H1 (cell line): ENCODE measurements around the gene SLC44A1. TPM values are rescaled to one million over a fixed set of nuclear protein-coding genes. Genes with fewer than 3 reads are reported as not detected.

Source experiments
- CTCF ChIA-PET: fragments of 300-600 bp; sonication (Branson Sonifier 250); formaldehyde crosslinking; loops from one replicate; lab custom pipeline; 2021; ENCODE audit not compliant: partially characterized antibody; lab: Charles Lee
- POLR2A ChIA-PET: fragments of 300-600 bp; sonication (Branson Sonifier 250); formaldehyde crosslinking; loops from one replicate; lab custom pipeline; 2021; ENCODE audit warnings: inconsistent platforms; ENCODE audit not compliant: partially characterized antibody; lab: Charles Lee
- DNase-seq, 2 experiments: peaks; one replicate each; pipeline versions ENCODE4 v3.0.0 to v3.0.0-alpha.2; 2010 to 2022; ENCODE audit warnings: low spot score in 2 of 2, low read depth in 1 of 2, mixed read lengths in 1 of 2
- FAIRE-seq: peaks from 2 replicates; lab custom pipeline; 2011; peaks lifted over from hg19 to GRCh38; lab: Jason Lieb, UNC
- H2AFZ ChIP-seq: 2 replicates; pipeline ENCODE4 v1.8.1; 2012; ENCODE audit warnings: low read length, inconsistent platforms
- H2AK5ac ChIP-seq: 2 replicates; pipeline ENCODE4 v1.6.1; 2013; ENCODE audit warnings: low read depth, low read length
- H2BK120ac ChIP-seq: replicated peaks from 2 replicates; pipeline ENCODE3; 2013; ENCODE audit warnings: low read depth, low read length, inconsistent platforms
- H2BK12ac ChIP-seq: 2 replicates; pipeline ENCODE4 v1.6.1; 2013; ENCODE audit warnings: low read depth, low read length
- H2BK15ac ChIP-seq: 2 replicates; pipeline ENCODE4 v1.6.1; 2013; ENCODE audit warnings: low read length
- H2BK20ac ChIP-seq: 2 replicates; pipeline ENCODE4 v1.6.1; 2013; ENCODE audit warnings: low read length
- H2BK5ac ChIP-seq: 2 replicates; pipeline ENCODE4 v1.6.1; 2013; ENCODE audit warnings: low read depth, low read length
- H3K14ac ChIP-seq: 2 replicates; pipeline ENCODE4 v1.6.1; 2013; ENCODE audit warnings: inconsistent platforms; ENCODE audit not compliant: insufficient read length
- H3K18ac ChIP-seq: 2 replicates; pipeline ENCODE4 v1.6.1; 2013; ENCODE audit warnings: low read length; ENCODE audit errors: extremely low read depth
- H3K23ac ChIP-seq: 2 replicates; pipeline ENCODE4 v1.6.1; 2013; ENCODE audit warnings: inconsistent platforms; ENCODE audit not compliant: insufficient read length
- H3K23me2 ChIP-seq: 2 replicates; pipeline ENCODE4 v1.6.1; 2013; ENCODE audit warnings: low read depth, low read length
- H3K27ac ChIP-seq: 2 replicates; pipeline ENCODE4 v1.6.1; 2011; ENCODE audit warnings: low read depth, low read length, inconsistent platforms
- H3K27me3 ChIP-seq, 4 experiments: replicated peaks in 1 of 4; 1 replicate in 1 of 4; 2 replicates in 3 of 4; pipeline versions ENCODE4 v1.6.1 to v1.8.1; 2011 to 2013; ENCODE audit warnings: low read length in 3 of 4, mild to moderate bottlenecking in 3 of 4, inconsistent platforms in 2 of 4, mixed read lengths in 2 of 4, moderate library complexity in 1 of 4; ENCODE audit not compliant: control insufficient read depth in 3 of 4, insufficient read depth in 3 of 4; ENCODE audit errors: extremely low read depth in 1 of 4
- H3K36me3 ChIP-seq, 4 experiments: 2 replicates each; pipeline versions ENCODE4 v1.6.1 to v1.8.1; 2011 to 2013; ENCODE audit warnings: mild to moderate bottlenecking in 4 of 4, low read length in 3 of 4, moderate library complexity in 2 of 4, control low read depth in 1 of 4, inconsistent platforms in 1 of 4; ENCODE audit not compliant: insufficient read depth in 4 of 4, control insufficient read depth in 2 of 4
- H3K4ac ChIP-seq: replicated peaks from 2 replicates; pipeline ENCODE3; 2013; ENCODE audit warnings: low read length, low read depth, mixed read lengths, inconsistent platforms; ENCODE audit not compliant: insufficient read length
- H3K4me1 ChIP-seq, 4 experiments: replicated peaks in 1 of 4; 1 replicate in 1 of 4; 2 replicates in 3 of 4; pipeline versions ENCODE4 v1.6.1 to v1.8.1; 2011 to 2013; ENCODE audit warnings: low read length in 3 of 4, inconsistent platforms in 2 of 4, mixed read lengths in 1 of 4; ENCODE audit not compliant: insufficient read depth in 4 of 4, control insufficient read depth in 3 of 4
- H3K4me2 ChIP-seq, 2 experiments: 2 replicates each; pipeline versions ENCODE4 v1.6.1 to v1.8.1; 2011 to 2013; ENCODE audit warnings: low read depth in 2 of 2, low read length in 2 of 2, control low read depth in 1 of 2, inconsistent platforms in 1 of 2, mild to moderate bottlenecking in 1 of 2; ENCODE audit not compliant: insufficient read depth in 1 of 2
- H3K4me3 ChIP-seq, 4 experiments: fragments of 200-600, 300-600 bp in 1 of 4; sonication (generic), shearing (Covaris generic), sonication (Bioruptor Twin) in 1 of 4; 2 replicates each; pipeline versions ENCODE4 v1.5.1 to v1.8.1; 2011 to 2016; ENCODE audit warnings: low read length in 4 of 4, low read depth in 3 of 4, control low read depth in 2 of 4, inconsistent platforms in 2 of 4, mild to moderate bottlenecking in 2 of 4, mixed read lengths in 1 of 4, moderate library complexity in 1 of 4; ENCODE audit not compliant: insufficient read depth in 2 of 4; ENCODE audit errors: extremely low read depth in 1 of 4
- H3K56ac ChIP-seq: replicated peaks from 2 replicates; pipeline ENCODE3; 2013; ENCODE audit warnings: low read depth, mild to moderate bottlenecking, mixed read lengths, low read length, inconsistent platforms; ENCODE audit not compliant: insufficient read length
- H3K79me1 ChIP-seq: 2 replicates; pipeline ENCODE4 v1.6.1; 2013; ENCODE audit warnings: low read depth, low read length, control low read depth
- H3K79me2 ChIP-seq, 2 experiments: 2 replicates each; pipeline versions ENCODE4 v1.6.1 to v1.8.1; 2012 to 2013; ENCODE audit warnings: low read length in 2 of 2, mild to moderate bottlenecking in 2 of 2, inconsistent platforms in 1 of 2; ENCODE audit not compliant: insufficient read depth in 2 of 2, control insufficient read depth in 1 of 2
- H3K9ac ChIP-seq, 4 experiments: replicated peaks in 1 of 4; 1 replicate in 1 of 4; 2 replicates in 3 of 4; pipeline versions ENCODE4 v1.6.1 to v1.8.1; 2011 to 2013; ENCODE audit warnings: low read depth in 3 of 4, low read length in 3 of 4, control low read depth in 2 of 4, mild to moderate bottlenecking in 2 of 4, moderate library complexity in 2 of 4, inconsistent platforms in 1 of 4; ENCODE audit errors: extremely low read depth in 1 of 4
- H3K9me3 ChIP-seq, 2 experiments: 2 replicates each; pipeline versions ENCODE4 v1.6.1 to v1.8.1; 2012 to 2013; ENCODE audit warnings: mild to moderate bottlenecking in 2 of 2, moderate library complexity in 2 of 2, control low read depth in 1 of 2, inconsistent platforms in 1 of 2, low read depth in 1 of 2, low read length in 1 of 2, mixed read lengths in 1 of 2; ENCODE audit not compliant: insufficient read depth in 2 of 2
- H4K20me1 ChIP-seq, 2 experiments: replicated peaks in 1 of 2; 2 replicates each; pipeline versions ENCODE3 to v1.8.1; 2011 to 2013; ENCODE audit warnings: inconsistent platforms in 2 of 2, low read length in 2 of 2, mild to moderate bottlenecking in 1 of 2; ENCODE audit not compliant: insufficient read depth in 2 of 2, control insufficient read depth in 1 of 2
- H4K5ac ChIP-seq: 2 replicates; pipeline ENCODE4 v1.6.1; 2013; ENCODE audit warnings: low read length, low read depth, mixed read lengths, inconsistent platforms; ENCODE audit not compliant: insufficient read length
- H4K8ac ChIP-seq: 2 replicates; pipeline ENCODE4 v1.8.0; 2013; ENCODE audit warnings: mild to moderate bottlenecking, moderate library complexity, low read length, inconsistent platforms; ENCODE audit not compliant: insufficient read depth; ENCODE audit errors: extremely low read depth
- H4K91ac ChIP-seq: replicated peaks from 2 replicates; pipeline ENCODE3; 2013; ENCODE audit warnings: low read length, mixed read lengths, inconsistent platforms; ENCODE audit not compliant: insufficient read length
- BACH1 ChIP-seq: IDR thresholded peaks from 2 replicates; pipeline ENCODE4 v1.6.1; 2012; ENCODE audit warnings: low read length, improper control_type of control experiment
- CBX8 ChIP-seq: fragments of 300-800, 300-1000 bp; sonication (generic); IDR thresholded peaks from 2 replicates; pipeline ENCODE4 v1.7.1; 2016; ENCODE audit warnings: low read depth, low read length, borderline replicate concordance
- CEBPB ChIP-seq: IDR thresholded peaks from 2 replicates; pipeline ENCODE4 v1.6.1; 2012; ENCODE audit warnings: low read depth, low read length
- CTBP2 ChIP-seq: IDR thresholded peaks from 2 replicates; pipeline ENCODE4 v1.7.0; 2011; ENCODE audit warnings: borderline replicate concordance, mild to moderate bottlenecking, moderate library complexity, mixed read lengths, low read length; ENCODE audit not compliant: insufficient read depth, insufficient read length
- EGR1 ChIP-seq: IDR thresholded peaks from 2 replicates; pipeline ENCODE4 v1.6.1; 2011; ENCODE audit warnings: low read depth, low read length, borderline replicate concordance
- FOSL1 ChIP-seq: IDR thresholded peaks from 2 replicates; pipeline ENCODE4 v1.6.1; 2011; ENCODE audit warnings: mild to moderate bottlenecking, low read depth, low read length, moderate library complexity; ENCODE audit not compliant: insufficient read depth
- JUND ChIP-seq: IDR thresholded peaks from 2 replicates; pipeline ENCODE4 v1.6.1; 2011; ENCODE audit warnings: mild to moderate bottlenecking, improper control_type of control experiment, low read length
- KDM1A ChIP-seq: fragments of 200-600, 300-600 bp; sonication (generic); IDR thresholded peaks from 2 replicates; pipeline ENCODE4 v1.7.1; 2016; ENCODE audit warnings: mild to moderate bottlenecking, low read length, borderline replicate concordance
- PHF8 ChIP-seq: fragments of 200-600 bp; sonication (generic); conservative IDR thresholded peaks from 2 replicates; pipeline ENCODE4 v1.7.1; 2012; ENCODE audit warnings: low read depth, mild to moderate bottlenecking, inconsistent platforms, low read length, moderate library complexity
- POLR2A ChIP-seq, 2 experiments: IDR thresholded peaks; 1 replicate in 1 of 2; 2 replicates in 1 of 2; pipeline ENCODE4 v1.6.1; 2011; ENCODE audit warnings: low read depth in 2 of 2, low read length in 2 of 2, mild to moderate bottlenecking in 2 of 2; ENCODE audit errors: control extremely low read depth in 1 of 2
- SAP30 ChIP-seq: fragments of 300-600 bp; sonication (generic); IDR thresholded peaks from 2 replicates; pipeline ENCODE4 v1.7.1; 2012; ENCODE audit warnings: low read length, moderate library complexity, mild to moderate bottlenecking, inconsistent platforms; ENCODE audit not compliant: insufficient read depth, insufficient replicate concordance
- WGBS, 2 experiments: shearing (Covaris generic) in 1 of 2; methylation state at CpG; one replicate each; pipeline versions ENCODE4 v1.1.6 to v1.1.7; 2013 to 2015; ENCODE audit warnings: low lambda C conversion rate in 2 of 2, mixed read lengths in 2 of 2, inconsistent platforms in 1 of 2, low coverage in 1 of 2, missing lambda C conversion rate in 1 of 2; ENCODE audit not compliant: insufficient replicate concordance in 2 of 2, insufficient coverage in 1 of 2, insufficient read length in 1 of 2; ENCODE audit errors: extremely low coverage in 1 of 2, missing lambda C conversion rate in 1 of 2; 5-methylcytosine and 5-hydroxymethylcytosine counted together
- polyA plus RNA-seq, 7 experiments: library from polyadenylated mRNA; depleted of rRNA in 3 of 7; stranded (reverse) in 5 of 7; unstranded in 2 of 7; fragments of >200 nt in 5 of 7; fragments of 200-250 nt in 2 of 7; gene quantifications; 1 replicate in 5 of 7; 2 replicates in 1 of 7; 4 replicates in 1 of 7; pipeline versions ENCODE4 v1.2.1 to v1.2.3, GENCODE V29; 2011 to 2013; ENCODE audit warnings: missing spikeins in 2 of 7, mixed read lengths in 2 of 7
- total RNA-seq: library from RNA; stranded (reverse); fragmentation: NEBNext Ultra II Directional; extraction: Animal tissue kit (Norgen Biotek cat#: 25700); gene quantifications from 2 replicates; pipeline ENCODE4 v1.2.1, GENCODE V29; 2021
- TF ChIP-seq, protein P1 (sequence below): IDR thresholded peaks from 2 replicates; pipeline ENCODE4 v1.6.1; 2012; ENCODE audit warnings: inconsistent platforms

The SLC44A1 gene
- total and polyA plus RNA-seq, 2 of the 8 experiments (the other 6 are each of a cell fraction or from before 2014, with no cell fraction given): 30.5 to 71.2 TPM

DNA sequence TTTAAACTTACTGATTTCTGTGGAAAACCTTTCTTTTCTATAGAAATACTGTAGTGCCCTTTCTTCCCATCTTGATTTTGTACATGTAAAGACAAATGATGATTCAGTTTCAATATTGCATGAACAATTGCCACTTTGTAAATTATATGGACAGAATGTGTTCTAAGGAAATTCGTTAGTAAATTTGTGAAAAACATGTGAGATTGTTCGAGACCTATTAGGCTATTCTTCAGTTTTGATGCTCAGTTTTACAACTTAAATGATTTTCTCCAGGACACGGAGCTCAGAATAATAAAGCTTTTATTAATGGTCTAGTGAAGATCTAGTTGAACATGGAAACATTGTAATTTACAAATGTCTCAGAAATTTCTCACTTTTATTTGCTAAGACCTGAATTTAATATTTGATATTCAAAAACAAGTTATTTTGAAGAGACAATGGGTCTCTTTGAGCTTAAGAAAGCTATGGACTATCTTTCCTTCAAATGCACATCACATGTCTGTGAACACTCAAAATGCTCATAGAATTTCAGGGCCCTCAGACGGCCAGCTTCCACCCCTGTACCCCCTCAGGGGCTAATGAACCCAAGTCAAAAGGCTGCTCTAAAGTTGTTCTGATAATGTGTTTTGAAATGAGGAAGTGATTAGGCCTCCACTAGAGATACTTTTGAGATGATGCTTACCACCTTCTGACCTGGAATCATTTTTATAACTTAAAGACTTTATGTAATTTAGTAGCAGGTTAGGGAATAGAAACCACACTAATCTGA is 149.3 kb downstream of the SLC44A1 start:
- no peak overlapping the region for H2AK5ac ChIP-seq
- H3K27ac ChIP-seq: no peak overlapping the region
- H4K91ac ChIP-seq: no peak overlapping the region
- WGBS, 2 experiments: 85% methylated on average over 4 of the region's 4 CpGs; no CpG with 5 or more reads in 1 of the 2 experiments
- no peak overlapping the region for H3K23ac ChIP-seq
- H3K23me2 ChIP-seq: no peaks in the 10 kb centered on the region
- no peaks in the 10 kb centered on the region for H3K79me2 ChIP-seq
- no peak overlapping the region for H3K4me2 ChIP-seq
- H2BK15ac ChIP-seq: no peak overlapping the region
- no peak overlapping the region for H2BK12ac ChIP-seq
- H3K79me1 ChIP-seq: no peaks in the 10 kb centered on the region
- no peak overlapping the region for H4K8ac ChIP-seq
- no peak overlapping the region for H3K9ac ChIP-seq
- no peaks in the 10 kb centered on the region for H4K20me1 ChIP-seq
- H2BK5ac ChIP-seq: no peak overlapping the region
- H3K56ac ChIP-seq: no peak overlapping the region
- no peak overlapping the region for H3K4me3 ChIP-seq
- FAIRE-seq: no peak
- H3K14ac ChIP-seq: no peak overlapping the region
- H3K27me3 ChIP-seq: no peaks in the 10 kb centered on the region
- H3K4me1 ChIP-seq: peaks cover 2 to 20% (median 11%) of the 10 kb centered on the region in 4 experiments; a peak in 5 of 7 replicates
- no peak overlapping the region for H3K18ac ChIP-seq
- H2AFZ ChIP-seq: no peak overlapping the region
- no peak overlapping the region for H2BK120ac ChIP-seq
- H3K4ac ChIP-seq: no peak overlapping the region
- no peak for DNase-seq
- H4K5ac ChIP-seq: no peak overlapping the region
- H2BK20ac ChIP-seq: no peak overlapping the region
- POLR2A ChIA-PET: no interaction called here
- CTCF ChIA-PET: interaction anchor here (1.4 kb wide), 2 partner anchors 10 to 531 kb away, joined by 3 read pairs; no protein-coding TSS in a partner anchor
- no peaks in the 10 kb centered on the region for H3K9me3 ChIP-seq
- no peaks in the 10 kb centered on the region for H3K36me3 ChIP-seq
- TF ChIP-seq JUND: no peak
- no peak for TF ChIP-seq FOSL1
- no peak for TF ChIP-seq CTBP2
- TF ChIP-seq, protein P1, sequence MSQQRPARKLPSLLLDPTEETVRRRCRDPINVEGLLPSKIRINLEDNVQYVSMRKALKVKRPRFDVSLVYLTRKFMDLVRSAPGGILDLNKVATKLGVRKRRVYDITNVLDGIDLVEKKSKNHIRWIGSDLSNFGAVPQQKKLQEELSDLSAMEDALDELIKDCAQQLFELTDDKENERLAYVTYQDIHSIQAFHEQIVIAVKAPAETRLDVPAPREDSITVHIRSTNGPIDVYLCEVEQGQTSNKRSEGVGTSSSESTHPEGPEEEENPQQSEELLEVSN: no peak
- no peak for TF ChIP-seq SAP30
- TF ChIP-seq PHF8: no peak
- no peak for TF ChIP-seq BACH1
- no peak for TF ChIP-seq CBX8
- no peak for TF ChIP-seq KDM1A
- TF ChIP-seq CEBPB: no peak
- TF ChIP-seq EGR1: no peak
- TF ChIP-seq POLR2A (IDR thresholded peaks at IDR 0.05; ENCODE audit: control extremely low read depth in 1 of 2, low read depth in 2 of 2, low read length in 2 of 2): no peak
